Measurements from ENCODE around the gene SARNP. TPM values are rescaled to one million over a fixed set of nuclear protein-coding genes. Genes with fewer than 3 reads are reported as not detected.

Gene SARNP
- total RNA-seq, 1 experiment from 2014 or later = 98.3 TPM

DNA sequence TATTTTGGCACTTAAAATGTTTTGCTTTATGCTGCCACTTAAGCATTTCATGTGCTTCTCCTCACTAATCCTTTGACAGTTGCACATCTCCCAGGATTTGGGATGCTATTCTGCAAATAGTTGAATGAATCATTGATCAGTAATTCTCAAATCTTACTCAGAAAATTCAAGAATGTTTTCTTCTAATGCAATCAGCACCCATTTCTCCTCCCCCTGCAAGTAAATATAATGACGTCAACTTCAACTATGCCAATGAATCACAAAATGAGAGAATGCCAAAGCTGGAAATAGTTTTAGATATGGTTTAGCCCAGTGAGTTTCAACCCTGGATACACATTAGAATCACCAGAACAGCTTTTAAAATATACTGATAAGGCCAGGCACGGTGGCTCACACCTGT lies 103.8 kb downstream of the SARNP start (continued):
- TF ChIP-seq, protein P1, sequence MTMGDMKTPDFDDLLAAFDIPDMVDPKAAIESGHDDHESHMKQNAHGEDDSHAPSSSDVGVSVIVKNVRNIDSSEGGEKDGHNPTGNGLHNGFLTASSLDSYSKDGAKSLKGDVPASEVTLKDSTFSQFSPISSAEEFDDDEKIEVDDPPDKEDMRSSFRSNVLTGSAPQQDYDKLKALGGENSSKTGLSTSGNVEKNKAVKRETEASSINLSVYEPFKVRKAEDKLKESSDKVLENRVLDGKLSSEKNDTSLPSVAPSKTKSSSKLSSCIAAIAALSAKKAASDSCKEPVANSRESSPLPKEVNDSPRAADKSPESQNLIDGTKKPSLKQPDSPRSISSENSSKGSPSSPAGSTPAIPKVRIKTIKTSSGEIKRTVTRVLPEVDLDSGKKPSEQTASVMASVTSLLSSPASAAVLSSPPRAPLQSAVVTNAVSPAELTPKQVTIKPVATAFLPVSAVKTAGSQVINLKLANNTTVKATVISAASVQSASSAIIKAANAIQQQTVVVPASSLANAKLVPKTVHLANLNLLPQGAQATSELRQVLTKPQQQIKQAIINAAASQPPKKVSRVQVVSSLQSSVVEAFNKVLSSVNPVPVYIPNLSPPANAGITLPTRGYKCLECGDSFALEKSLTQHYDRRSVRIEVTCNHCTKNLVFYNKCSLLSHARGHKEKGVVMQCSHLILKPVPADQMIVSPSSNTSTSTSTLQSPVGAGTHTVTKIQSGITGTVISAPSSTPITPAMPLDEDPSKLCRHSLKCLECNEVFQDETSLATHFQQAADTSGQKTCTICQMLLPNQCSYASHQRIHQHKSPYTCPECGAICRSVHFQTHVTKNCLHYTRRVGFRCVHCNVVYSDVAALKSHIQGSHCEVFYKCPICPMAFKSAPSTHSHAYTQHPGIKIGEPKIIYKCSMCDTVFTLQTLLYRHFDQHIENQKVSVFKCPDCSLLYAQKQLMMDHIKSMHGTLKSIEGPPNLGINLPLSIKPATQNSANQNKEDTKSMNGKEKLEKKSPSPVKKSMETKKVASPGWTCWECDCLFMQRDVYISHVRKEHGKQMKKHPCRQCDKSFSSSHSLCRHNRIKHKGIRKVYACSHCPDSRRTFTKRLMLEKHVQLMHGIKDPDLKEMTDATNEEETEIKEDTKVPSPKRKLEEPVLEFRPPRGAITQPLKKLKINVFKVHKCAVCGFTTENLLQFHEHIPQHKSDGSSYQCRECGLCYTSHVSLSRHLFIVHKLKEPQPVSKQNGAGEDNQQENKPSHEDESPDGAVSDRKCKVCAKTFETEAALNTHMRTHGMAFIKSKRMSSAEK (CRISPR knock-in tag; IDR thresholded peaks at IDR 0.05; ENCODE audit: borderline replicate concordance) = no peak
- TF ChIP-seq, protein P2, sequence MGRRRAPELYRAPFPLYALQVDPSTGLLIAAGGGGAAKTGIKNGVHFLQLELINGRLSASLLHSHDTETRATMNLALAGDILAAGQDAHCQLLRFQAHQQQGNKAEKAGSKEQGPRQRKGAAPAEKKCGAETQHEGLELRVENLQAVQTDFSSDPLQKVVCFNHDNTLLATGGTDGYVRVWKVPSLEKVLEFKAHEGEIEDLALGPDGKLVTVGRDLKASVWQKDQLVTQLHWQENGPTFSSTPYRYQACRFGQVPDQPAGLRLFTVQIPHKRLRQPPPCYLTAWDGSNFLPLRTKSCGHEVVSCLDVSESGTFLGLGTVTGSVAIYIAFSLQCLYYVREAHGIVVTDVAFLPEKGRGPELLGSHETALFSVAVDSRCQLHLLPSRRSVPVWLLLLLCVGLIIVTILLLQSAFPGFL (CRISPR knock-in tag; IDR thresholded peaks at IDR 0.05; ENCODE audit: borderline replicate concordance) = no peak

DNA sequence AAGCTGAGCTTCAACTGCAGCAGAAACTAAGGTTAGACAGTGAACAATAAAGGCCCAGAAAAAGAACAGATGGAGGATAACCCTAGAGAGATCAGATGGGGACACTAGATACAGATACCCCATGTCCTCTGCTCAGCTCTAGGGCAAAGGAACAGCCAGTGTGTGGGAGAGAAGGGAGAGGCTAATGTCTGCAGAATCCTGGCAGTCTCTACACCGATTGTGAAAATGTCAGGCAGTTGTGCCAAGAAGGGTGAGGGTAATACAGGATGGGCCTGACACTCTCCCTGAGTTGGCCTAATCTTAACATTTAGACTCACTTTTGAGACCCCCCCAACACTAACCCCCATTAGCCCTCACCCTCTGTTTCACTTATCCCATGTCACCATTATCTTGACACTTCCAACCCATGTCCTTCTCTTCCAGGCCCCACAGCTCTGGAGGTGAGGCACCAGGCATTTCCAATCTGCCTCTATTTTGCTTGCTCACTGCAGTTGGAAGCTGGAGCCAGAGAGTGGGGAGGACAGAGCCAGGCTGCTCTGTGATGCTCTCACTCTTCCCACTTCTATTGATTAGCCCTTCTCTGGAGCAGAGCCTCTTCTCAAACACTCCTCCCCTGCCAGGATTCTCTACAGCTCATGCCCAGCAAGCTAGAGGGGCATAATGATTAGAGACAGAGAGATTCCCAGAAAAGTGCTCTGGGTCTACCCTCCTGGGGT lies 104.7 kb downstream of the SARNP start:
- CTCF ChIA-PET = interaction anchor here (1.5 to 1.6 kb wide), 2 partner anchors 12 to 24 kb away, joined by 4 to 7 read pairs; no protein-coding TSS in a partner anchor
- POLR2A ChIA-PET = no interaction called here
- DNase-seq (ENCODE audit: low spot score) (no peak), ATAC-seq (no peak)
- Mint-ChIP-seq H3K27ac (no peak overlapping the region), H3K27me3 (ENCODE audit: low read depth) (peaks cover 47% of the 10 kb centered on the region), H3K4me1 (peaks cover 35% of the 10 kb centered on the region), H3K4me3 (no peak overlapping the region), H3K9me3 (no peaks in the 10 kb centered on the region), H3K36me3 (no peaks in the 10 kb centered on the region)
- TF ChIP-seq ERG (CRISPR knock-in tag; IDR thresholded peaks at IDR 0.05) = no peak
- TF ChIP-seq, protein P3, sequence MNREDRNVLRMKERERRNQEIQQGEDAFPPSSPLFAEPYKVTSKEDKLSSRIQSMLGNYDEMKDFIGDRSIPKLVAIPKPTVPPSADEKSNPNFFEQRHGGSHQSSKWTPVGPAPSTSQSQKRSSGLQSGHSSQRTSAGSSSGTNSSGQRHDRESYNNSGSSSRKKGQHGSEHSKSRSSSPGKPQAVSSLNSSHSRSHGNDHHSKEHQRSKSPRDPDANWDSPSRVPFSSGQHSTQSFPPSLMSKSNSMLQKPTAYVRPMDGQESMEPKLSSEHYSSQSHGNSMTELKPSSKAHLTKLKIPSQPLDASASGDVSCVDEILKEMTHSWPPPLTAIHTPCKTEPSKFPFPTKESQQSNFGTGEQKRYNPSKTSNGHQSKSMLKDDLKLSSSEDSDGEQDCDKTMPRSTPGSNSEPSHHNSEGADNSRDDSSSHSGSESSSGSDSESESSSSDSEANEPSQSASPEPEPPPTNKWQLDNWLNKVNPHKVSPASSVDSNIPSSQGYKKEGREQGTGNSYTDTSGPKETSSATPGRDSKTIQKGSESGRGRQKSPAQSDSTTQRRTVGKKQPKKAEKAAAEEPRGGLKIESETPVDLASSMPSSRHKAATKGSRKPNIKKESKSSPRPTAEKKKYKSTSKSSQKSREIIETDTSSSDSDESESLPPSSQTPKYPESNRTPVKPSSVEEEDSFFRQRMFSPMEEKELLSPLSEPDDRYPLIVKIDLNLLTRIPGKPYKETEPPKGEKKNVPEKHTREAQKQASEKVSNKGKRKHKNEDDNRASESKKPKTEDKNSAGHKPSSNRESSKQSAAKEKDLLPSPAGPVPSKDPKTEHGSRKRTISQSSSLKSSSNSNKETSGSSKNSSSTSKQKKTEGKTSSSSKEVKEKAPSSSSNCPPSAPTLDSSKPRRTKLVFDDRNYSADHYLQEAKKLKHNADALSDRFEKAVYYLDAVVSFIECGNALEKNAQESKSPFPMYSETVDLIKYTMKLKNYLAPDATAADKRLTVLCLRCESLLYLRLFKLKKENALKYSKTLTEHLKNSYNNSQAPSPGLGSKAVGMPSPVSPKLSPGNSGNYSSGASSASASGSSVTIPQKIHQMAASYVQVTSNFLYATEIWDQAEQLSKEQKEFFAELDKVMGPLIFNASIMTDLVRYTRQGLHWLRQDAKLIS (CRISPR knock-in tag; IDR thresholded peaks at IDR 0.05; ENCODE audit: borderline replicate concordance) = no peak
- TF ChIP-seq EMX1 (CRISPR knock-in tag; IDR thresholded peaks at IDR 0.05) = no peak

DNA sequence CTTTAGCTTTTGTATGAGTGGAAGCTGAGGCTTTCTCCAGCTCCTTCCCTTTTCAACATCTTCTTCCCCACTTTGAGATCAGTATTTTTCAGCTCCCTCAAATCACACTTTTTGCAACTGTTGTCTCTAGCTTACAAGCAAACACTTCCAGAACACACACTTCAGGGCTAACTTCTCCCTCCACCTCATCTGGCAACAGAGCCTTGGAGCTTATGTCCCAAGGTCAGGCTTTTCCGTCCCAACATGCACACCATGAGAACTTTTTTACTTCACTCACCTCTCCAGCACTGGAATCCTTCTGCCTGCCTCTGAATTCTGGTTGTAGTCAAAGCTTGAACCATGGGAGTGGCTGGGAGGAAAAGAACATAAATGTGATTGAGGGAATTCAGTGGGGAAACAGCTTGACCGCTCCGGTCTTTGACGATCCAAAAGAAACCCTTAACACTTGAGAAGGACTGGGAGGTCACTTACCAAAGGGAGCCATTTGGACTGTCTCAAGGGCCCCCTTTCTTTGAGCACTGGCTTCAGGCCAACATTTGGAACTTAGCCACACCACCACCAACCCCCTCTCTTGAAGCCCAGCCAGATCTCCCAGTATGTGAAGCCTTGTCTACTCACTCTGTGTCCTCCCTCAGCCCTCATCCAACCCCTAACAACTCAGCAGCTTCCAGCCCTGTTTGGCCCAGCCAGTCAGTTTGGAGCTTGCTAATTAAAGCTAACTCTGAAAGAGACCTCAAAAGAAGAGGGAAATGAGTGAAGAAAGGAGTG lies 105.6 kb downstream of the SARNP start:
- no peaks in the 10 kb centered on the region for H3K36me3 Mint-ChIP-seq
- no peaks in the 10 kb centered on the region for H3K9me3 Mint-ChIP-seq
- H3K27ac Mint-ChIP-seq = no peak overlapping the region
- no peak for DNase-seq (ENCODE audit: low spot score)
- H3K4me3 Mint-ChIP-seq = no peak overlapping the region
- H3K27me3 Mint-ChIP-seq (ENCODE audit: low read depth) = peaks cover 49% of the 10 kb centered on the region
- no peak for ATAC-seq
- H3K4me1 Mint-ChIP-seq = peaks cover 28% of the 10 kb centered on the region
- POLR2A ChIA-PET = no interaction called here
- CTCF ChIA-PET = interaction anchor here (1.5 to 1.6 kb wide), 2 partner anchors 13 to 25 kb away, joined by 4 to 7 read pairs; no protein-coding TSS in a partner anchor
- TF ChIP-seq TP53 (CRISPR knock-in tag; IDR thresholded peaks at IDR 0.05) (no peak), ZNF671 (CRISPR knock-in tag; IDR thresholded peaks at IDR 0.05) (no peak), NR3C1 (CRISPR knock-in tag; conservative IDR thresholded peaks at IDR 0.05; ENCODE audit: low read depth) (no peak), NR1H2 (CRISPR knock-in tag; IDR thresholded peaks at IDR 0.05) (no peak), CREB1 (CRISPR knock-in tag; IDR thresholded peaks at IDR 0.05) (no peak)
- TF ChIP-seq, protein P3 (CRISPR knock-in tag; IDR thresholded peaks at IDR 0.05; ENCODE audit: borderline replicate concordance) = no peak
- TF ChIP-seq, protein P4, sequence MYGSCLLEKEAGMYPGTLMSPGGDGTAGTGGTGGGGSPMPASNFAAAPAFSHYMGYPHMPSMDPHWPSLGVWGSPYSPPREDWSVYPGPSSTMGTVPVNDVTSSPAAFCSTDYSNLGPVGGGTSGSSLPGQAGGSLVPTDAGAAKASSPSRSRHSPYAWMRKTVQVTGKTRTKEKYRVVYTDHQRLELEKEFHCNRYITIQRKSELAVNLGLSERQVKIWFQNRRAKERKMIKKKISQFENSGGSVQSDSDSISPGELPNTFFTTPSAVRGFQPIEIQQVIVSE (CRISPR knock-in tag; IDR thresholded peaks at IDR 0.05; ENCODE audit: borderline replicate concordance) = no peak

Data from WTC11 (cell line).